Upper lobe of left lung (tissue), 6 donors: Measurements from ENCODE around the gene FAM181A. TPM values are rescaled to one million over a fixed set of nuclear protein-coding genes. Genes with fewer than 3 reads are reported as not detected.

Source experiments
- ATAC-seq, 2 donors: fragments of 200-7000 bp; cut with Tn5 transposase; one replicate each; pipeline ENCODE4 v1.9.1; 2022; ENCODE audit warnings: mild to moderate bottlenecking in 2 of 2, moderate library complexity in 2 of 2; ENCODE audit not compliant: low FRiP score in 2 of 2
- DNase-seq, 2 donors: peaks; one replicate each; pipeline ENCODE4 v3.0.0-alpha.2; 2019 to 2020
- H3K27ac ChIP-seq, 4 donors: fragments of 200-600 bp; sonication (generic); one replicate each; pipeline ENCODE4 v1.5.1; 2016 to 2019
- H3K27me3 ChIP-seq, 4 donors: fragments of 200-600 bp; sonication (generic); one replicate each; pipeline ENCODE4 v1.5.1; 2017 to 2019
- H3K36me3 ChIP-seq, 4 donors: fragments of 200-600 bp; sonication (generic); one replicate each; pipeline ENCODE4 v1.5.1; 2016 to 2019
- H3K4me1 ChIP-seq, 4 donors: fragments of 200-600 bp; sonication (generic); one replicate each; pipeline ENCODE4 v1.5.1; 2018 to 2019
- H3K4me3 ChIP-seq, 4 donors: fragments of 200-600 bp; sonication (generic); one replicate each; pipeline ENCODE4 v1.5.1; 2017 to 2019; ENCODE audit warnings: mild to moderate bottlenecking in 2 of 4, moderate library complexity in 1 of 4
- H3K9me3 ChIP-seq, 4 donors: fragments of 200-600 bp; sonication (generic); one replicate each; pipeline ENCODE4 v1.5.1; 2018 to 2019
- EP300 ChIP-seq, 4 donors: sonication (generic); formaldehyde crosslinking; IDR thresholded peaks; one replicate each; pipeline ENCODE4 v1.5.1; 2017; ENCODE audit warnings: antibody characterized with exemption in 4 of 4, control low read depth in 2 of 4
- POLR2A ChIP-seq, 4 donors: fragments of 450-650 bp; IDR thresholded peaks; one replicate each; pipeline ENCODE4 v1.5.1; 2016 to 2017; ENCODE audit warnings: antibody characterized with exemption in 4 of 4, mild to moderate bottlenecking in 2 of 4
- POLR2AphosphoS5 ChIP-seq, 2 donors: sonication (generic); formaldehyde crosslinking; IDR thresholded peaks; one replicate each; pipeline ENCODE4 v1.5.1; 2017; ENCODE audit warnings: antibody characterized with exemption in 2 of 2
- WGBS, 2 donors: methylation state at CpG; one replicate each; pipeline ENCODE4 v1.1.5; 2017 to 2018; 5-methylcytosine and 5-hydroxymethylcytosine counted together
- total RNA-seq, 6 donors: library from RNA; depleted of rRNA in 4 of 6; stranded (reverse); fragments of >200 nt in 4 of 6; gene quantifications; one replicate each; pipeline versions ENCODE4 v1.1.0 to v1.2.1, GENCODE V29; 2016 to 2021
- TF ChIP-seq, protein P1 (sequence below), 6 experiments: fragments of 450-650 bp in 4 of 6; fragments of 200-600 bp in 2 of 6; sonication (generic) in 2 of 6; IDR thresholded peaks; one replicate each; pipeline ENCODE4 v1.5.1; 2016 to 2019; ENCODE audit warnings: antibody characterized with exemption in 6 of 6
- donor health status: DM: no; HTN: no; CAD: no; lungs with moderate emphysema.
- donor health status: DM: no; HTN: yes; CAD: no; lungs with severe emphysema.

FAM181A gene
- total RNA-seq, 6 donors from 2014 or later = 1.6 to 13.4 (median 1.9) TPM; not detected in 2

DNA sequence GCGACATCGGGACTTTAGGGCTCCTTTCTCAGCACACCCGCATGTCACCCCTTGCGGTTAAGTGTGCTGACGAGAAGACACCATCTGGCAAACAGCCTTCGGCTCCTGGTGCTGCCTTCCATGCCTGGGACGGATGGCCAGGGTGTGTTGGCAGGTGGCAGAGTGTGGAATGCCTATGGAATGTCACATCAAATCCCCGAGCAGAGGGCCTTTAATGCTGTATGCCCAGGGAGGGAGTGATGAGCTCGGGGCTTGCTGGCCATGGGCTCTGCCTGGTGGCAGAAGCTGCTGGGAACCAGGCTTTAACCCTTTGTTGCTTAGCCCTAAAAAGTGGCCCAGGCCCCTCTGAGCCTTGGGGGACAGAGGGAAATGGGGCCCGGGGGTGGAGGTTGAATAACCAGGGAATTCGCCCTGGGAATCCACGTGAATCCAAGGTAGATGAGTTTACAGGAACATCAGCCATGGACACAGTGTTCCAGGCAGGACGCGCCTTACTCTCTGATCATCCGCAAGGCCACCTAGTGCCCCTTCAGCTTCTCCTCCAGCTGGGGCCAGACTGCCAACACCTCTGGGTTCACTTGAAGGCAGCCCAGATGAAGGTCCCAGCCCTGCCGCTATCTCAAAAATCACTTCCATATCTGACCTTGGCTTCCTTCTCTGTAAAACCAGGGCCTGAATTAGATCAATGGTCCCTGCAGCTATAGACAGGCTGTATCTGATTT, 17.4 kb downstream of the FAM181A start:
- TF ChIP-seq EP300 (IDR thresholded peaks at IDR 0.05) = no peak
- TF ChIP-seq, protein P1, sequence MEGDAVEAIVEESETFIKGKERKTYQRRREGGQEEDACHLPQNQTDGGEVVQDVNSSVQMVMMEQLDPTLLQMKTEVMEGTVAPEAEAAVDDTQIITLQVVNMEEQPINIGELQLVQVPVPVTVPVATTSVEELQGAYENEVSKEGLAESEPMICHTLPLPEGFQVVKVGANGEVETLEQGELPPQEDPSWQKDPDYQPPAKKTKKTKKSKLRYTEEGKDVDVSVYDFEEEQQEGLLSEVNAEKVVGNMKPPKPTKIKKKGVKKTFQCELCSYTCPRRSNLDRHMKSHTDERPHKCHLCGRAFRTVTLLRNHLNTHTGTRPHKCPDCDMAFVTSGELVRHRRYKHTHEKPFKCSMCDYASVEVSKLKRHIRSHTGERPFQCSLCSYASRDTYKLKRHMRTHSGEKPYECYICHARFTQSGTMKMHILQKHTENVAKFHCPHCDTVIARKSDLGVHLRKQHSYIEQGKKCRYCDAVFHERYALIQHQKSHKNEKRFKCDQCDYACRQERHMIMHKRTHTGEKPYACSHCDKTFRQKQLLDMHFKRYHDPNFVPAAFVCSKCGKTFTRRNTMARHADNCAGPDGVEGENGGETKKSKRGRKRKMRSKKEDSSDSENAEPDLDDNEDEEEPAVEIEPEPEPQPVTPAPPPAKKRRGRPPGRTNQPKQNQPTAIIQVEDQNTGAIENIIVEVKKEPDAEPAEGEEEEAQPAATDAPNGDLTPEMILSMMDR (IDR thresholded peaks at IDR 0.05) = no peak
- no peak for TF ChIP-seq POLR2A (IDR thresholded peaks at IDR 0.05)
- no peak for TF ChIP-seq POLR2AphosphoS5 (IDR thresholded peaks at IDR 0.05)
- Histone ChIP-seq H3K9me3 (no peaks in the 10 kb centered on the region), H3K27me3 (no peaks in the 10 kb centered on the region), H3K4me1 (peaks cover 0 to 7% (median 4%) of the 10 kb centered on the region in 4 donors), H3K27ac (no peak overlapping the region), H3K36me3 (no peaks in the 10 kb centered on the region), H3K4me3 (no peak overlapping the region)
- WGBS, 2 donors = 74 to 86% methylated on average over 14 to 16 of the region's 16 CpGs
- no peak for DNase-seq
- no peak for ATAC-seq

DNA sequence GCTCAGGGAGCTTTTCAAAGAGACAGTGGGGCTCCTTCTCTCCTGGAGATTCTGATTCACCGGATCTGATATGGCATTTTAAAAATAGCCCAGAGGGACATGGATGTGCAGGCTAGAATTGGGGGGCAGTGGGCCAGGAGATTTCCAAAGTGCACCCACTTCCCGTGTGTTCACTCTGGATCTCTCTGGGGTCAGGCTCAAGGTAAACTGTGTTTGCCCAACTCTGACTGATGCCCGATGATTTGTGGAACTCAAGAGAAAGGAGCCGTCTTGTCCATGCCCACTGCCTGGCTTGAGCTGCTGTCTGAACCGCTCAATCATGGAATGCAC, 17.9 kb downstream of the FAM181A start:
- no peaks in the 10 kb centered on the region for H3K36me3 ChIP-seq
- DNase-seq (no peak), ATAC-seq (no peak)
- H3K27ac ChIP-seq = no peak overlapping the region
- H3K27me3 ChIP-seq = no peaks in the 10 kb centered on the region
- no peak overlapping the region for H3K4me3 ChIP-seq
- peaks cover 0 to 2% (median 0%) of the 10 kb centered on the region in 4 donors for H3K4me1 ChIP-seq
- WGBS, 2 donors = 75 to 86% methylated on average over 5 of the region's 5 CpGs
- TF ChIP-seq POLR2A (IDR thresholded peaks at IDR 0.05) (no peak), EP300 (IDR thresholded peaks at IDR 0.05) (no peak), POLR2AphosphoS5 (IDR thresholded peaks at IDR 0.05) (no peak)
- TF ChIP-seq, protein P1 (IDR thresholded peaks at IDR 0.05) = no peak
- H3K9me3 ChIP-seq = no peaks in the 10 kb centered on the region

DNA sequence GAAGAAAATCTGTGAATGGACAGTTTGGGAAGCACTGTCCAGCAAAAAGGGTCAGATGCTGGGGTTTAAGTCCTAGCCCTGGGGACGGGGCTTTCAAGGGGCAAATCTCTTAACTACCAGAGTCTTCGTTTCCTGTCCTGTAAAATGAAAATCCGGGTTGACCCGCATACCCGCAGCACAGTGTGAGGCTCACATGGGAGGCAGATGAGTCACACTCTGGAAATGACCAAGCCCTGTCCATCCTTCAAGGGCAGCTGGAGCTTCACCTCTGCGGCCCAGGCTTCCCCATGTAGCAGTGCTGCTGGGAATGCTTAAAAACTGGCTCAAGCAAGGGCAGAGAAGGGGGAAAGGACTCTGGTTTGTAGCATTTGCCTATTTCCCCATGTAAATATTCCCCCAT, 19.0 kb downstream of the FAM181A start:
- Histone ChIP-seq H3K4me1 (no peaks in the 10 kb centered on the region), H3K9me3 (no peaks in the 10 kb centered on the region), H3K36me3 (no peaks in the 10 kb centered on the region), H3K27ac (no peak overlapping the region), H3K4me3 (no peak overlapping the region), H3K27me3 (no peaks in the 10 kb centered on the region)
- DNase-seq = no peak
- ATAC-seq = no peak
- TF ChIP-seq POLR2A (IDR thresholded peaks at IDR 0.05) = no peak
- no peak for TF ChIP-seq EP300 (IDR thresholded peaks at IDR 0.05)
- TF ChIP-seq POLR2AphosphoS5 (IDR thresholded peaks at IDR 0.05) = no peak
- TF ChIP-seq, protein P1 (IDR thresholded peaks at IDR 0.05) = no peak
- WGBS, 2 donors = 35 to 78% methylated on average over 5 to 6 of the region's 6 CpGs

DNA sequence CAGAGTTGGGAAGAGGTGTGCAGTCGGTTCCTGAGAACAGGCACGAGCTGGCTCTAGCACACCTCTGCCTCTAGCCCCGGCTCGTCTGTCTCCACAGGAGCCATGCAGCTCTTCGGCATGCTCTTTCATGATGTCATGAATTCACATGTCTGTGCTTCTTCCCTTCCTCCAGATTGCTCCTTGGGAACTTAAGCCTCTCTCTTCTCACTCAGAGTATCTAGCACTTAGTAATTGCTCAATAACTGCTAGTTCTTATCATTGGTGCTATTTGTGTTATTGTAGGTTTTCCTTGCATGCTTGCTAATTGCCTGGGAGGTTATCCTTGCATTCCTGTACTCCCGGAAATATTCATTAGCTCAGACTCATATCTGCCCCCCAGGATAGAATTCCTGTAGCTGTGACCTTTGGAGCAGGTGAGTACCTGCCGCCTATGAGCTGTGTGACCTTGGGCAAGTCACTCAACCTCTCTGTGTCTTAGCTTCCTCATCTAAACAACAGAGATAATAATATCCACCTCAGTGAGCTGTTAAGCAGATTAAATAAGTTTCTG, 19.5 kb downstream of the FAM181A start:
- TF ChIP-seq EP300 (IDR thresholded peaks at IDR 0.05) = no peak
- TF ChIP-seq POLR2AphosphoS5 (IDR thresholded peaks at IDR 0.05) = no peak
- TF ChIP-seq, protein P1 (IDR thresholded peaks at IDR 0.05) = no peak
- TF ChIP-seq POLR2A (IDR thresholded peaks at IDR 0.05) = no peak
- ATAC-seq (no peak), DNase-seq (no peak)
- Histone ChIP-seq H3K27ac (no peak overlapping the region), H3K4me1 (no peaks in the 10 kb centered on the region), H3K36me3 (no peaks in the 10 kb centered on the region), H3K9me3 (no peaks in the 10 kb centered on the region), H3K4me3 (no peak overlapping the region), H3K27me3 (no peaks in the 10 kb centered on the region)
- 82 to 84% methylated on average over 7 of the region's 7 CpGs for WGBS, 2 donors

DNA sequence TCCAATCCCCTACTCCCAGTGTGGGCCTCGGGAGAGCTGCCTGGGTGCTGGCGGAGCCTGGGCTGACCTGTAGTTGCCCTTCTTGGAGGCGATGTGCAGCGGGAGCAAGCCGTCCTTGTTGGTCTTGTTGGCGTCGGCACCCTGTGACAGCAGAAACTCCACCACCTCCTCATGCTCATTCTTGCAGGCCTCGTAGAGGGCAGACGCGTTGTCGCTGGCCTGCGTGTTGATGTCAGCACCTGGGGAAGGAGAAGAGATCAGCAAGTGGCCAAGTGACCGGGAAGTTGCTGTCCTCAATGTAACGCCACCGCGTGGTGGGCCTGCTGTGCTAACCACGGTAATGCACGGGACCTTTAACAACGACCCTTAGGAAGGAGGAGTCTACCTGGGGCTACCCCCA, 20.1 kb downstream of the FAM181A start:
- TF ChIP-seq POLR2A (IDR thresholded peaks at IDR 0.05) (no peak), POLR2AphosphoS5 (IDR thresholded peaks at IDR 0.05) (no peak), EP300 (IDR thresholded peaks at IDR 0.05) (no peak)
- TF ChIP-seq, protein P1 (IDR thresholded peaks at IDR 0.05) = no peak
- Histone ChIP-seq H3K27me3 (no peaks in the 10 kb centered on the region), H3K4me1 (no peaks in the 10 kb centered on the region), H3K4me3 (no peak overlapping the region), H3K36me3 (no peaks in the 10 kb centered on the region), H3K9me3 (no peaks in the 10 kb centered on the region), H3K27ac (no peak overlapping the region)
- ATAC-seq = no peak
- DNase-seq = no peak
- 63 to 85% methylated on average over 15 to 18 of the region's 19 CpGs for WGBS, 2 donors
